Progenitor cell of endocrine pancreas (in vitro differentiated cells): ENCODE results near the gene INIP. TPM values are rescaled to one million over a fixed set of nuclear protein-coding genes. Genes with fewer than 3 reads are reported as not detected.
A peak's percentile ranks its signal among the peaks of the same experiment; 100 is the strongest.

Experiments
- DNase-seq: peaks from one replicate; pipeline ENCODE4 v3.0.0; 2021; ENCODE audit warnings: low spot score; ENCODE audit not compliant: unreplicated experiment
- H3K27ac Mint-ChIP-seq: 2 replicates; pipeline ENCODE4 v1.8.0; 2021; ENCODE audit warnings: mild to moderate bottlenecking, moderate library complexity, mixed read lengths
- H3K27me3 Mint-ChIP-seq: 2 replicates; pipeline ENCODE4 v1.8.0; 2021; ENCODE audit warnings: mixed read lengths
- H3K36me3 Mint-ChIP-seq: 2 replicates; pipeline ENCODE4 v1.8.0; 2022; ENCODE audit warnings: mixed read lengths; ENCODE audit not compliant: insufficient read depth
- H3K4me1 Mint-ChIP-seq: 2 replicates; pipeline ENCODE4 v1.8.0; 2021; ENCODE audit warnings: low read depth, mixed read lengths
- H3K4me3 Mint-ChIP-seq: 2 replicates; pipeline ENCODE4 v1.8.0; 2021; ENCODE audit warnings: low read depth, mild to moderate bottlenecking, moderate library complexity, mixed read lengths
- H3K9me3 Mint-ChIP-seq: 2 replicates; pipeline ENCODE4 v1.8.0; 2021; ENCODE audit warnings: low read depth, mixed read lengths
- total RNA-seq: library from RNA; stranded (reverse); gene quantifications from 2 replicates; pipeline ENCODE4 v1.2.1, GENCODE V29; 2021
- TF ChIP-seq, protein P1 (sequence below): fragments of 200-600 bp; sonication (generic); IDR thresholded peaks from one replicate; pipeline ENCODE4 v1.5.0; 2021; ENCODE audit warnings: antibody characterized with exemption, mild to moderate bottlenecking; ENCODE audit not compliant: unreplicated experiment

Gene INIP
- total RNA-seq, 1 donor from 2014 or later = 32.6 TPM

DNA sequence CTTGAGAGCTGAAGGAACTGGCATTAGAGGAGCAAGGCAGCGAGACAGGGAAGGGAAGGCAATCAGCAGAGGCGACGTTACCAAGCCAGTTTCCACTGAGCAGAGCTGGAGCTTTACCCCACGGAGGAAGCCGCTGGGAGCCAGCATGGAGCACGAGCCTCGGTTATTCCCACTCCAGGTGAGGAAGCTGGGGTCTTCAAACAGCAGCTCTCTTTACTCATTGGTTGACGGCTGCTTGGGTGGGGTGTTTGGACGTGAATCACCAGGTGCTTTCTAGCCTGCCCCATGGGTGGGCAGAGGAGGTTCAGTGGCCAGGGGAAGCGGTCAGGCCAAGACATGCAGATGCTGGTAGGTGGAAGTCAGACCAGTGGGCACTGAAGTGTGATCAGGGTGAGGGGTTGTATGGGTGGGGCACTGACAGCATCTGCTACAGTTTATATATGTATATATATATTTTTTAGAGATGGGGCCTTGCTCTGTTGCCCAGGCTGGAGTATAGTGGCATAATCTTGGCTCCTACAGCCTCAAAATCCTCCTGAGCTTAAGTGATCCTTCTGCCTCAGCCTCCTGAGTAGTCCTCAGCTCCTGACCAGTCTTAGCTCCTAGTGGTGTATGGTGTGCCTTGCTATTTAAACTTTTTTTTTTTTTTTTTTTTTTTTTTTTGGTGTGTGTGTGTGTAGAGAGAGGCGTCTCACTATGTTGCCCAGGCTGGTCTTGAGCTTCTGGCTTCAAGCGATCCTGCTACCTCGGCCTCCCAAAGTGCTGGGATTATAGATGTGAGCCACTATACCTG lies 45.0 kb upstream of the INIP start:
- no peak for DNase-seq
- Mint-ChIP-seq H3K27me3 (no peaks in the 10 kb centered on the region), H3K27ac (no peak overlapping the region), H3K9me3 (peaks cover 7% of the 10 kb centered on the region), H3K36me3 (peaks cover 3% of the 10 kb centered on the region), H3K4me3 (no peak overlapping the region), H3K4me1 (peaks cover 18% of the 10 kb centered on the region)
- TF ChIP-seq, protein P1, sequence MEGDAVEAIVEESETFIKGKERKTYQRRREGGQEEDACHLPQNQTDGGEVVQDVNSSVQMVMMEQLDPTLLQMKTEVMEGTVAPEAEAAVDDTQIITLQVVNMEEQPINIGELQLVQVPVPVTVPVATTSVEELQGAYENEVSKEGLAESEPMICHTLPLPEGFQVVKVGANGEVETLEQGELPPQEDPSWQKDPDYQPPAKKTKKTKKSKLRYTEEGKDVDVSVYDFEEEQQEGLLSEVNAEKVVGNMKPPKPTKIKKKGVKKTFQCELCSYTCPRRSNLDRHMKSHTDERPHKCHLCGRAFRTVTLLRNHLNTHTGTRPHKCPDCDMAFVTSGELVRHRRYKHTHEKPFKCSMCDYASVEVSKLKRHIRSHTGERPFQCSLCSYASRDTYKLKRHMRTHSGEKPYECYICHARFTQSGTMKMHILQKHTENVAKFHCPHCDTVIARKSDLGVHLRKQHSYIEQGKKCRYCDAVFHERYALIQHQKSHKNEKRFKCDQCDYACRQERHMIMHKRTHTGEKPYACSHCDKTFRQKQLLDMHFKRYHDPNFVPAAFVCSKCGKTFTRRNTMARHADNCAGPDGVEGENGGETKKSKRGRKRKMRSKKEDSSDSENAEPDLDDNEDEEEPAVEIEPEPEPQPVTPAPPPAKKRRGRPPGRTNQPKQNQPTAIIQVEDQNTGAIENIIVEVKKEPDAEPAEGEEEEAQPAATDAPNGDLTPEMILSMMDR = no peak

DNA sequence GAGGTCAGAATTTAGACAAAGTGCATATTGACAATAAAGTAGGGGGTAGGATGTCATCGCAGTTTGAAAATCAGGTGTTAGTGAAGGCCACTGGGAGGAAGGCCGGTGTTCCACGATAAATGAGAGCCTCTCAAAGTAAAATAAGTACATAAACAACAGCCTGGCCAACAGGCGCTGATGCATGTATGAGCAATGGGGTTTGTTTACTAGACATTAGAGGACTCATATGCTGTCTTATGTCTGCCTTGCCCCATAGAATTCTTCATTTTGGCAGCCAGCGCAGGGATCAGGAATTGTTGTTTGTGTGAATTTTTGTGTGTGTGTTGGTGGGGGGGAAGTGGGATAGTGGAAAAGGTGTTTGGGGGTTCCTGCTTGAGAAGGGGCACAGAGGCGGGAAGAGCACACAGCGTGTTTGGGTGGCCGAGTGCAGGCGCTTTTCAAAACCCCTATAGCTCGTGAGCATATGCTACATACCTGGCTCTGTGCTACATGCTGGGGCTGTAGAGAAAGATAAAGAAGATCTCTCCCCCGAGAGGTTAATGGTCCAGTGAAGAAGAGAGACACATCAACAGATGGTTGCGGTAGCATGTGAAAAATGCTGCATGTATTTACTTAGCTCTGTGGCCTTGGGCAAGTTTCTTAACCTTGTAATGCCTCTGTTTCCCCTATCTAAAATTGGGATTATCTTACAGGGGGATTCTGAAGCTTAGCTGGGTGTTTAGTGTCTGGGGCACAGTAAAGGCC lies 44.2 kb upstream of the INIP start:
- Mint-ChIP-seq H3K9me3 (peaks cover 7% of the 10 kb centered on the region), H3K27me3 (no peaks in the 10 kb centered on the region), H3K27ac (no peak overlapping the region), H3K4me1 (peaks cover 18% of the 10 kb centered on the region), H3K36me3 (peaks cover 2% of the 10 kb centered on the region), H3K4me3 (no peak overlapping the region)
- TF ChIP-seq, protein P1 = no peak
- DNase-seq = no peak

DNA sequence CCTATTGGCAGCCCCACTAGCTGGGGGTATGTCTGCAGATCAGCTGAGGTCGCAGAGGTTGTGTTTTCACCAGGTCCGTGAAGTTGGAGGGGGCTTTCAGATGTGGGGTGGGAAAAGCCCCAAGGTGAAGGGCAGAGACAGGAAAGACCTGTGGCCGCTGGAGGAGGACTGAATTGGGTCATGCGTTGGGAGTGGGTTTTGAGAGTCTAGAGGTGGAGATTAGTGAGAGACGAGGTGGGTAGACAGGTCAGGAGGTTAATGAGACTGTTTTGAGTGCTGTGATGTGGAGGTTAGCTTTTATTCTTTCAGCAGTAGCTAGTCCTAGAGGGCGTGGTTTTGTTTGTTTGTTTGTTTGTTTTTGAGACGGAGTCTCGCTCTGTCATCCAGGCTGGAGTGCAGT lies 42.9 kb upstream of the INIP start:
- Mint-ChIP-seq H3K4me1 (peaks cover 18% of the 10 kb centered on the region), H3K9me3 (no peaks in the 10 kb centered on the region), H3K4me3 (no peak overlapping the region), H3K36me3 (no peaks in the 10 kb centered on the region), H3K27me3 (no peaks in the 10 kb centered on the region), H3K27ac (no peak overlapping the region)
- no peak for DNase-seq
- TF ChIP-seq, protein P1 = no peak

DNA sequence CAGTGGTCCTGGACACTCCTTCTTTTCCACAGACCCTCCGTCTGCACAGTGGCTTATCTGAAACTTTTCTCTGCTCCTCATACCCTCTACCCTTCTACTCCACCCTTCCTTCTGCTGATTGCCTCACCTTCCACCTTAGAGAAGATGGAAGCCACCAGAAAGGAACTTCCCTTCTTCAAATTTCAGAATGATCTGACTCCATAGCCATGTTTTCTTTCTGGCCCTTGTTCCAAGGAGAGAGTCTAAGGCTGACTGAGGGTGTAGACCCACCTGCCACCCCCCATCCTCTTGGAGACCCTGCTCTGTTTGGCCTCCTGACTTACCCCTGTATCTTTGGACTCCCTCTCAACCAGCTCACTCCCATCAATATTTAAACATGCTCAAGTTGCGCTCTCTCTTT lies 40.0 kb upstream of the INIP start:
- DNase-seq = no peak
- TF ChIP-seq, protein P1 = no peak
- no peak overlapping the region for H3K27ac Mint-ChIP-seq
- no peaks in the 10 kb centered on the region for H3K9me3 Mint-ChIP-seq
- peaks cover 15% of the 10 kb centered on the region for H3K4me1 Mint-ChIP-seq
- H3K4me3 Mint-ChIP-seq = no peak overlapping the region
- no peaks in the 10 kb centered on the region for H3K36me3 Mint-ChIP-seq
- no peaks in the 10 kb centered on the region for H3K27me3 Mint-ChIP-seq

DNA sequence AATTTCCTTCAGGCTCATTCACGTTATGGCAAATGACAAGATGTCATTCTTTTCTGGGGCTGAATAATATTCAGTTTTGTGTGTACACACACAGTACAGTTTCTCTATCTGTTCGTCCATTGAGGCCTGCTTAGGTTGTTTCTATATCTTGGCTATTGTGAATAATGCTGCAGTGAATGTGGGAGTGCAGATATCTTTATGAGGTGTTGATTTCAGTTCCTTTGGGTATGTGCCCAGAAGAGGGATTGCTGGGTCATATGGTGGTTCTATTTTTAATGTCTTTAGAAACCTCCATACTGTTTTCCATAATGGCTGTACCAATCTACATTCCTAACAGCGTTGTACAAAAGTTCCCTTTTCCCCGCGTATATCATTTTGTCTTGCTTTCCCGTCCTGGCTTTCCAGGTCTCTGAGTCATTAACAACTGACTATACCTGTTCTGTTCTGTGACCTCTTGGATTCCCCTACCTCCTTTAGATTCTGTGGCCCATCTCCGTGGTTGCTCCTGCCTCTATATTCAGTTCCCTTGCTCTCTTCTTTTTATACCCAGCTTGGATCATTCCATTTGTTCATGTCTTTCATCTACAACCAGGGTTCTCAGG lies 39.5 kb upstream of the INIP start:
- Mint-ChIP-seq H3K27me3 (no peaks in the 10 kb centered on the region), H3K9me3 (no peaks in the 10 kb centered on the region), H3K36me3 (no peaks in the 10 kb centered on the region), H3K4me3 (no peak overlapping the region), H3K27ac (peak overlapping the region; percentile 15), H3K4me1 (peaks cover 16% of the 10 kb centered on the region)
- DNase-seq = no peak
- TF ChIP-seq, protein P1 = no peak
